ENCODE measurements around the gene MAGT1.
"Not testable (repeated sequence)": the region's sequence is repeated elsewhere in the genome, so short reads cannot be mapped to it uniquely, and the experiment has no call there.

The MAGT1 gene

DNA sequence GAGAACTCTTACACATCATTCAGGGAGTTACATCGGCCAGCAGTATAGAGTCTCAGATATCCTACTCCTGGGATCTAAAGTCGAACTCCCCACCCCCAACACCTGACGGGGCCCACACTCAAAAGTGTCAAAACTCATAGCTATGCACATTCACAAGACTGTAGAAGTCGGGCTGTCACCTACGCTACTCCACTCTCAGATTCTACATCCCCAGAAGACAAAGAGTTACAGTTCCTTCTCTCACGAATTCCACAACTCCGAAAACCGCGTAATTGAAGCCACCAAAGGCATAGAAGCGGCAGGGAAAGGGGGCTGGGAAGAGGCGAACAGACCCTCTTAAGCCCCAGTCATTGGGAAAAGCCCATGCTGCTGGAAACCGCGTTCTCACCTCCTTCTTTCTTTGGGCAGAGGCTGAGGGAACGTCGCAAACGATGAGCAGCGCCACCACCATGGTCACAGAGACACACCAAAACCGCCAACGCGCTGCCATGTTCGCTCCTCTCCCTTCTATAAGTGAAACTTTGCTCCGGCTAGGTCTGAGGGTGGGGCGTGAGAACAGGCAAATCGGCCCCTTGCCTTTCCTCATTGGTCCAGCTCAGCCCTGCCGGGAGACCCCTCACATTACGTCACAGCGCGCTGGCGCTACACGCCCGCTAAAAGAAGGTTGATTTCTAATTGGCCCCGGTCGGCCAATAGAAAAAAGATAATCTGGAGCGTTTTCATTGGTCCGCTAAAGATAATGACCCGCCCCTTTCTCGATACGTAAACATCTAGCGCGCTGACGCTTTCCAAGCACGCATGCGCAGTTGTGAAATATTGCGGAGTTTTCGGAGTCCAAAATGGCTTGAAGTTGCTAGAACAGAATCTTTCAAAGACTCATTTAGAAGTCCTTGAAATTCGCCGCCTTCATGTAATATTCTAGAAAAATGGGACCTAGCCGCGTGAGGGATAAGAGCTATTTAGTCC, at the start of gene MAGT1:
Gene MAGT1, minus strand, starts transcription at position 515 of the 966 bp plus-strand sequence. Its CDS starts 25 bp downstream, at position 490.
- DNase-seq = peak; percentile 87

- DNase-seq = not testable (repeated sequence)
Measured at GRCh38 chrX:77945031-77945430, 49.8 kb upstream of the MAGT1 start.

DNA sequence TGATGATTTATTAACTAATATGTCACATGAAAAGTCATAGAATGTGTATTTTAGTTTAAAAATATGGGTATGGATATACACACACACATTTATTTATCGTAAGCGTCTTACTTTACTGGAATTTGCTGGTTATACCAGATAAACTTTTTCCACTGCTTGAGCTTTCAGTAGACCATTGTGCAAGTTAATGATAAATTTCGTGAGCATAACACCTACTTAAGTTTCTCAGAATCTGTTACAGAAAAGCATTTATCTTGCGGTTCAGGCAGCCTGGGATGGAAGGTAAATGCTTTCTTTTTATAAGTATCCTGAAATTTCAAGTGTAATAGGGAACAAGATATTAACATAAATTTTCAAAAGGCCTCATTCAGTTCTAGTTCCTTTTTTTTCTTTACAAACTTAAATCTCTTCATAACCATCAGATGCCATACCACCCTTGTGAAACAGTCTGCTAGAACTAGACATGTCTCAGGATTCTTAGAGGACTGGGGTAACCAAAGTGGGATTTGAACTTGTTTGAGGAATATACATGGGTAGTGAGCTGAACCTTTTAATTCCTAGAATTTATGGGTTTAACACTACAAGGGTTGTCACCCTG, 42.9 kb upstream of the MAGT1 start:
- no peak for DNase-seq

- no peak for DNase-seq
Measured at GRCh38 chrX:77937291-77937690, 42.1 kb upstream of the MAGT1 start.

GRCh38 chrX:77936299-77936698, 41.1 kb upstream of the MAGT1 start:
- no peak for DNase-seq

- no peak for DNase-seq
Measured at GRCh38 chrX:77935886-77936285, 40.7 kb upstream of the MAGT1 start.

- DNase-seq = no peak
Measured at GRCh38 chrX:77930581-77930980, 35.3 kb upstream of the MAGT1 start.

DNA sequence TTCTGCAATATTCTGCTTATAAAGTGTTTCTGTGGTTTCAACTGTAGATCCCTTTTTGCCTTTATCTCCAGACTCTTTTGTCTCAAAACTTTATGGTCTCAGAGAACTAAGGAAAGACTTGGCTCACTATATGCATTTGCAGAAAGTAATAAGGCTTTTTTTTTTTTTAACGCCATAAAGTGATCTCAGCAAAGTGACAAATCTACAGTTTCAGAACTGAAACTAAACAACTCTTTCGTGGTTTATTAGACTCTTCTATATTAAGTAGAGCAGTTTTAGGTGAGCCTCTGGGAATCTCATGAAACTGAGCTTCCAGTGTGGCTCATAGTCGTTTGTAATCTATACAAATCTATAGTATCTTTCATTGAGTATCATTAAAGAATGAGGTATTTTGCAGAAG, 30.5 kb upstream of the MAGT1 start:
- DNase-seq = no peak

- DNase-seq = no peak
Measured at GRCh38 chrX:77924320-77924859, 29.2 kb upstream of the MAGT1 start.

GRCh38 chrX:77922787-77923186, 27.6 kb upstream of the MAGT1 start:
- no peak for DNase-seq

DNA sequence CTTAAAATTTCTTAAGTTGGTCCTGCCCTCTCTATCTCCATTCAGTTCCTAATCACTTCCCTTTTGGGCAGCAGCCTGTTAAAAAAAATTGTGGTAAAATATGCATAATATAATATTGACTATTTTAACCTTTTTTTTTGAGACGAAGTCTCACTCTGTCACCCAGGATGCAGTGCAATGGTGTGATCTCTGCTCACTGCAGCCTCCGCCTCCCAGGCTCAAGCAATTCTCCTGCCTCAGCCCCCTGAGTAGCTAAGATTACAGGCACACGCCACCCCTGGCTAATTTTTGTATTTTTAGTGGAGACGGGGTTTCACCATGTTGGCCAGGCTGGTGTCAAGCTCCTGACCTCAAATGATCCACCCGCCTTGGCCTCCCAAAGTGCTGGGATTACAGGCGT, 24.1 kb upstream of the MAGT1 start:
- not testable (repeated sequence) for DNase-seq

DNA sequence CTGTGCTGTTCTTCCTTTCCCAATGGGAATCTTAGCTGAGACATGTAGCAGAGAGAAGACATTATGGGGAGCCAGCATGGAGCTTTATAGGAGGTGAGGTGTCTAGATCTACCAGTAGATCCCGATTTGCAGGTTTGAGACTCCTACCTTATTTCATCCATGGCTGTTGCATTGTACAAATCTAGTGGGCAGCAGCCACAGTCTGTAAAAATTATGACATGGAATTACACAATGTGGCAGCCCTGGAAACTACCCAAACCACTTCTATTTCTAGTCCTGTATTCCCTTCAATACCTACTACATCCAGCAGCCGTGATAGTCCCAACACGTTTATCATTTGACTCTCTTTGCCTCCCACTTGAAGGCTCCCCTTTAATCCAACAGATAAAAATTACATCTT, 23.3 kb upstream of the MAGT1 start:
- DNase-seq = no peak

- no peak for DNase-seq
Measured at GRCh38 chrX:77917294-77917933, 22.2 kb upstream of the MAGT1 start.

DNA sequence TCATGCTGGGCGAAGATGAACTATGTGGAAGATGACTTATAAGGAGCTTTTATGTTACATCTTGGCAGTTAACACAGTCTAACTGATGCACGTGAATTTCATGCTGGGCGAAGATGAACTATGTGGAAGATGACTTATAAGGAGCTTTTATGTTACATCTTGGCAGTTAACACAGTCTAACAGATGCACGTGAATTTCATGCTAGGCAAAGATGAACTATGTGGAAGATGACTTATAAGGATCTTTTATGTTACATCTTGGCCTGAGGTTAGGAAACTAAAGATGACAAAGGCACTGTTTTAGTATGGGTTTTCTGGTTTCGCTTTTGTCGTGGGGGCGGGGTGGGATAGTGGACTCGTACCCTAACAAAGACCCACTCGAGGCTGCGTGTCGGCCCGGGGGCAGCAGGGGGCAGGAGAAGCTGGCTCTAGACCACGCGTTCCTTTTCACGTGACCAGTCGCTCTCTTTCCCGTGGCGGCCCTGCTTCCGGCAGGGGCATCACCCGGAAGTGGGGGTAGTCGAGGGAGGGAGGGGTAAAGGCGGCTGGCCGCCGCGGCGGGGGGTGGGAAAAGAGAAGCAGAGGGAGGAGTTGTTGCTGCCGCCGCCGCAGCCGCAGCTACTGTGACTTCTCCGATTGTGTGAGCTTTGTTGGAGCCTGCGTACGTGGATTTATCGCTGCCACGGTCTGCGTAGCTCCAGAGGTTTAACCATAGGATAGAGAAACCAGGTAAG, 15.0 kb upstream of the MAGT1 start, which contains the start of gene ATP7A:
Gene ATP7A, plus strand, starts transcription at position 586 of the 733 bp plus-strand sequence. CDS start 60,949 bp downstream, outside the sequence.
- peak; percentile 80 for DNase-seq

DNA sequence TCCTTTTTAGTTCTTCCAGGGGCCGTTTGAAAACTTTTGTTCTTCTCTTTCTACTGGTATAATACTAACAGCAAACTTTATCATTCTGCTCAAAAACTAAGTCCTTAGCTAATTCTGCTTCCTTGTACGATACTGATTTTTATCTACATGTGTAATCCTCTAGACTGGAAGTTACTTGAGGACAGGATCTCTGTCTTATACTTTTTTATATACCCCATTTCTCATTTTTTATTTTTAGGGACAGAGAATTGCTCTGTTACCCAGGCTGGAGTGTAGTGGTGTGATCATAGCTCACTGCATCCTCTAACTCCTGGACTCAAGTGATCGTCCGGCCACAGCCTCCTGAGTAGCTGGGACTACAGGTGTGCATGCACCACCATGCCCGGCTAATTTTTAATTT, 6.3 kb upstream of the MAGT1 start:
- no peak for DNase-seq

GRCh38 chrX:77900688-77901087, 5.5 kb upstream of the MAGT1 start:
- no peak for DNase-seq

GRCh38 chrX:77899081-77899828, 4.0 kb upstream of the MAGT1 start, which contains the start of gene COX7B:
Gene COX7B (plus strand): TSS chrX:77899468. CDS start chrX:77899554, 86 bp downstream.
- peak; percentile 92 for DNase-seq

- no peak for DNase-seq
Measured at GRCh38 chrX:77893713-77894112, 1.5 kb downstream of the MAGT1 start.

GRCh38 chrX:77892887-77893286, 2.3 kb downstream of the MAGT1 start:
- no peak for DNase-seq

DNA sequence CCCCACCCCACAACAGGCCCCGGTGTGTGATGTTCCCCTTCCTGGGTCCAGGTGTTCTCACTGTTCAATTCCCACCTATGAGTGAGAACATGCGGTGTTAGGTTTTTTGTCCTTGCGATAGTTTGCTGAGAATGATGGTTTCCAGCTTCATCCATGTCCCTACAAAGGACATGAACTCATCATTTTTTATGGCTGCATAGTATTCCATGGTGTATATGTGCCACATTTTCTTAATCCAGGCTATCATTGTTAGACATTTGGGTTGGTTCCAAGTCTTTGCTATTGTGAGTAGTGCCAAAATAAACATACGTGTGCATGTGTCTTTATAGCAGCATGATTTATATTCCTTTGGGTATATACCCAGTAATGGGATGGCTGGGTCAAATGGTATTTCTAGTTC, 13.8 kb downstream of the MAGT1 start:
- not testable (repeated sequence) for DNase-seq

DNA sequence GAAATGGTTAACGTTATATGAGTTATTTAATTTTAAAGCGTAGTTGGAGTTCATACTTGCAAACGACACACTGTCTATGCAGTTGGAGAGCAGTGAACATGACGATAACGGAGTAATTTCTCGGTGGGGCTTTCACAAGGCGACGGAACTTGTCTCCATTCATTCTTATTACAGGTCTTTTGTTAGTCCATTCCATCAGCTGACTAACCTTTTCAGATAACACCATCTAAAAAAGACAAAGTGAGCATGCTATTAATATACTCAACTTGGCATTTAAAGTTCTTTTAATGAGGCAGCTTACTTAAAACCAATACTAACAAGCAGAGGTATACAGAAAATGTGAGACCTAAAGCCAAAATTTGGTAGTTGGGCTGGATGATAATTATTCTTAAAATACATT, 19.9 kb downstream of the MAGT1 start:
- DNase-seq = no peak

GRCh38 chrX:77831544-77831943, 63.7 kb downstream of the MAGT1 start:
- DNase-seq = not testable (repeated sequence)
